Measurements from ENCODE around the gene NID2. TPM values are rescaled to one million over a fixed set of nuclear protein-coding genes. Genes with fewer than 3 reads are reported as not detected.

NID2 gene
- total and polyA plus RNA-seq, 10 of the 15 experiments (the other 5 are each of a cell fraction or from before 2014, with no cell fraction given): 0.04 to 0.49 (median 0.23) TPM; not detected in 3

DNA sequence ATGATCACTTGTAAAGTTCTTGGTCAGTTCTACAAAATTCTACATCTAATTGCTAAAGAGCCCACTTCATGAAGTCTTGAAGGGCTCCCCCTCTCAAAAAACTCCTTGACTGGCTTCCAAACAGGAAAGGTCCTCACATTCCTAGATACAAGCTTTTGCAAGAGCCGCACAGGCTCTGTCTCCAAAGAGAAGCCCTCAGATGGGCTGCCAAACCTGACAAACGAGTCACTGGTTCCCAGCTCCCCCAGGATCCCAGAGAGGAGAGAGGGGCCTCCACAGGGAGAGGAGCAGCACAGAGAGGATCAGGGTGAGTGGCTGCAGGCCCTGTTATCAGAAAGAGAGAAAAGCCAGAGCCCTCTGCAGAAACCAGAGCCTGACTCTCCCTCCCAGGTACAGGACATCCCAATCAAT, 5.8 kb downstream of the NID2 start:
- Histone ChIP-seq H3K27ac (ENCODE audit: control insufficient read depth, insufficient read depth) (no peak overlapping the region), H3K79me2 (ENCODE audit: control insufficient read depth, insufficient read depth, low read length) (no peaks in the 10 kb centered on the region), H3K27me3 (replicated peaks in 1 of 2; ENCODE audit: control insufficient read depth in 2 of 2, insufficient read depth in 2 of 2, low read length in 1 of 2) (peaks cover 3 to 9% of the 10 kb centered on the region in 2 experiments), H4K20me1 (ENCODE audit: control insufficient read depth, insufficient read depth) (no peaks in the 10 kb centered on the region), H3K4me3 (no peak overlapping the region), H3K4me1 (ENCODE audit: control insufficient read depth, insufficient read depth, low read length) (no peaks in the 10 kb centered on the region), H3K4me2 (ENCODE audit: control insufficient read depth, insufficient read depth) (no peak overlapping the region), H3K9ac (ENCODE audit: control insufficient read depth, insufficient read depth, low read length) (no peak overlapping the region), H3K9me3 (replicated peaks; ENCODE audit: control insufficient read depth, insufficient read depth, low read length) (no peaks in the 10 kb centered on the region), H2AFZ (ENCODE audit: control insufficient read depth, low read depth, low read length) (no peak overlapping the region), H3K36me3 (ENCODE audit: control insufficient read depth in 2 of 2, insufficient read depth in 2 of 2, low read length in 1 of 2) (no peaks in the 10 kb centered on the region; a peak in 1 of 4 replicates)
- FAIRE-seq (no peak), ATAC-seq (no peak), DNase-seq (ENCODE audit: low read depth, low spot score) (no peak)
- ChIA-PET POLR2A (no interaction called here), CTCF (no interaction called here), RAD21 (ENCODE audit: unreplicated experiment) (no interaction called here), SMC1A (ENCODE audit: uncharacterized antibody, unreplicated experiment) (interaction anchor here (1.7 kb wide), 1 partner anchor 8 kb away, joined by 9 read pairs; no protein-coding TSS in a partner anchor)
- intact Hi-C loops (cut with micrococcal nuclease; ENCODE audit: unreplicated experiment): no loop called here
- TF ChIP-seq BCL11A (IDR thresholded peaks at IDR 0.05; ENCODE audit: low read depth, low read length): no peak
- no peak for TF ChIP-seq RBBP5 (conservative IDR thresholded peaks at IDR 0.05)
- no peak for TF ChIP-seq ZNF274 (IDR thresholded peaks at IDR 0.05; ENCODE audit: insufficient read depth, insufficient read length)
- no peak for TF ChIP-seq TAF1 (IDR thresholded peaks at IDR 0.05; ENCODE audit: borderline replicate concordance, low read depth, low read length)
- no peak for TF ChIP-seq SIX5 (IDR thresholded peaks at IDR 0.05; ENCODE audit: low read depth, low read length, severe bottlenecking)
- TF ChIP-seq ZNF384 (IDR thresholded peaks at IDR 0.05; ENCODE audit: borderline replicate concordance, low read depth, low read length): no peak
- TF ChIP-seq PML (IDR thresholded peaks at IDR 0.05; ENCODE audit: low read length): no peak
- no peak for TF ChIP-seq MXI1 (IDR thresholded peaks at IDR 0.05; ENCODE audit: low read depth, low read length)
- 47% methylated on average over 2 of the region's 2 CpGs for WGBS (ENCODE audit: insufficient coverage, insufficient replicate concordance, low lambda C conversion rate, missing lambda C conversion rate)
- in situ Hi-C loops (cut with MboI): no loop called here
- no TSS peak for BruUV-seq (replicated peaks)

DNA sequence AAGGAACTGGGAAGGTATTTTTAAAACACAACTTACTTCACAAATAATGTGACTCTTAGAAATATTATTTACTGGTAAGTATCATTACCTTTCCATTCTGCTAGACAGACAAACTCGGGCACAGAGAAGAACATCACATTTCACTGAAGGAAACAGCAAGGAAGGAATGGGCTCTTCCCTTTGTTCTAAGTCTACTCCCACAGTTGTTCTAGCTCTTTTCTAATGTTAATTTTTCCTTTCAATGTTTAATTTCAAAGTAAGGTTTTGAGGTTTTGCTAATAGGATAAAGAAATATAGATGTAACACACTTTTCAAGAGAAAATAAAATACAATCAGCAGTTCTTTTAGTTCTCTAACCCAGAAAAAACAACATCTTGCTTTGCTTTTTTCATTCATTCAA, 7.0 kb downstream of the NID2 start:
- no peak overlapping the region for H2AFZ ChIP-seq (ENCODE audit: control insufficient read depth, low read depth, low read length)
- no peaks in the 10 kb centered on the region for H3K4me1 ChIP-seq (ENCODE audit: control insufficient read depth, insufficient read depth, low read length)
- H3K79me2 ChIP-seq (ENCODE audit: control insufficient read depth, insufficient read depth, low read length): no peaks in the 10 kb centered on the region
- peaks cover 0 to 3% of the 10 kb centered on the region in 2 experiments; a peak in 2 of 4 replicates for H3K27me3 ChIP-seq (replicated peaks in 1 of 2; ENCODE audit: control insufficient read depth in 2 of 2, insufficient read depth in 2 of 2, low read length in 1 of 2)
- intact Hi-C loops (cut with micrococcal nuclease; ENCODE audit: unreplicated experiment) (no loop called here), in situ Hi-C loops (cut with MboI) (no loop called here)
- no peak for FAIRE-seq
- no TSS peak for BruUV-seq (replicated peaks)
- no peaks in the 10 kb centered on the region for H4K20me1 ChIP-seq (ENCODE audit: control insufficient read depth, insufficient read depth)
- no peak overlapping the region for H3K27ac ChIP-seq (ENCODE audit: control insufficient read depth, insufficient read depth)
- SMC1A ChIA-PET (ENCODE audit: uncharacterized antibody, unreplicated experiment): interaction anchor here (1.7 kb wide), 1 partner anchor 9 kb away, joined by 9 read pairs; no protein-coding TSS in a partner anchor
- no peak for ATAC-seq
- no peak overlapping the region for H3K4me3 ChIP-seq
- POLR2A ChIA-PET: no interaction called here
- H3K9ac ChIP-seq (ENCODE audit: control insufficient read depth, insufficient read depth, low read length): no peak overlapping the region
- 0% methylated on average over 1 of the region's 1 CpG for WGBS (ENCODE audit: insufficient coverage, insufficient replicate concordance, low lambda C conversion rate, missing lambda C conversion rate)
- H3K36me3 ChIP-seq (ENCODE audit: control insufficient read depth in 2 of 2, insufficient read depth in 2 of 2, low read length in 1 of 2): no peaks in the 10 kb centered on the region; a peak in 1 of 4 replicates
- CTCF ChIA-PET: no interaction called here
- no peak overlapping the region for H3K4me2 ChIP-seq (ENCODE audit: control insufficient read depth, insufficient read depth)
- DNase-seq (ENCODE audit: low read depth, low spot score): no peak
- H3K9me3 ChIP-seq (replicated peaks; ENCODE audit: control insufficient read depth, insufficient read depth, low read length): no peaks in the 10 kb centered on the region
- RAD21 ChIA-PET (ENCODE audit: unreplicated experiment): no interaction called here
- TF ChIP-seq ZNF274 (IDR thresholded peaks at IDR 0.05; ENCODE audit: insufficient read depth, insufficient read length): no peak
- TF ChIP-seq, protein P1, sequence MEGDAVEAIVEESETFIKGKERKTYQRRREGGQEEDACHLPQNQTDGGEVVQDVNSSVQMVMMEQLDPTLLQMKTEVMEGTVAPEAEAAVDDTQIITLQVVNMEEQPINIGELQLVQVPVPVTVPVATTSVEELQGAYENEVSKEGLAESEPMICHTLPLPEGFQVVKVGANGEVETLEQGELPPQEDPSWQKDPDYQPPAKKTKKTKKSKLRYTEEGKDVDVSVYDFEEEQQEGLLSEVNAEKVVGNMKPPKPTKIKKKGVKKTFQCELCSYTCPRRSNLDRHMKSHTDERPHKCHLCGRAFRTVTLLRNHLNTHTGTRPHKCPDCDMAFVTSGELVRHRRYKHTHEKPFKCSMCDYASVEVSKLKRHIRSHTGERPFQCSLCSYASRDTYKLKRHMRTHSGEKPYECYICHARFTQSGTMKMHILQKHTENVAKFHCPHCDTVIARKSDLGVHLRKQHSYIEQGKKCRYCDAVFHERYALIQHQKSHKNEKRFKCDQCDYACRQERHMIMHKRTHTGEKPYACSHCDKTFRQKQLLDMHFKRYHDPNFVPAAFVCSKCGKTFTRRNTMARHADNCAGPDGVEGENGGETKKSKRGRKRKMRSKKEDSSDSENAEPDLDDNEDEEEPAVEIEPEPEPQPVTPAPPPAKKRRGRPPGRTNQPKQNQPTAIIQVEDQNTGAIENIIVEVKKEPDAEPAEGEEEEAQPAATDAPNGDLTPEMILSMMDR (IDR thresholded peaks at IDR 0.05 in 2 of 3, conservative IDR thresholded peaks at IDR 0.05 in 1 of 3; ENCODE audit: control insufficient read depth in 2 of 3, extremely low read depth in 1 of 3, insufficient read depth in 1 of 3, low read depth in 3 of 3, low read length in 3 of 3): no peak
- no peak for TF ChIP-seq SP1 (IDR thresholded peaks at IDR 0.05; ENCODE audit: low read depth, low read length)
- TF ChIP-seq SPI1 (IDR thresholded peaks at IDR 0.05; ENCODE audit: borderline replicate concordance, insufficient read depth, low read depth, low read length): no peak
- TF ChIP-seq, protein P2, sequence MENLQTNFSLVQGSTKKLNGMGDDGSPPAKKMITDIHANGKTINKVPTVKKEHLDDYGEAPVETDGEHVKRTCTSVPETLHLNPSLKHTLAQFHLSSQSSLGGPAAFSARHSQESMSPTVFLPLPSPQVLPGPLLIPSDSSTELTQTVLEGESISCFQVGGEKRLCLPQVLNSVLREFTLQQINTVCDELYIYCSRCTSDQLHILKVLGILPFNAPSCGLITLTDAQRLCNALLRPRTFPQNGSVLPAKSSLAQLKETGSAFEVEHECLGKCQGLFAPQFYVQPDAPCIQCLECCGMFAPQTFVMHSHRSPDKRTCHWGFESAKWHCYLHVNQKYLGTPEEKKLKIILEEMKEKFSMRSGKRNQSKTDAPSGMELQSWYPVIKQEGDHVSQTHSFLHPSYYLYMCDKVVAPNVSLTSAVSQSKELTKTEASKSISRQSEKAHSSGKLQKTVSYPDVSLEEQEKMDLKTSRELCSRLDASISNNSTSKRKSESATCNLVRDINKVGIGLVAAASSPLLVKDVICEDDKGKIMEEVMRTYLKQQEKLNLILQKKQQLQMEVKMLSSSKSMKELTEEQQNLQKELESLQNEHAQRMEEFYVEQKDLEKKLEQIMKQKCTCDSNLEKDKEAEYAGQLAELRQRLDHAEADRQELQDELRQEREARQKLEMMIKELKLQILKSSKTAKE (IDR thresholded peaks at IDR 0.05; ENCODE audit: low read depth, poor library complexity, severe bottlenecking): no peak
- no peak for TF ChIP-seq CREB1 (IDR thresholded peaks at IDR 0.05; ENCODE audit: low read depth)
- TF ChIP-seq TARDBP (IDR thresholded peaks at IDR 0.05; ENCODE audit: borderline replicate concordance): no peak
- TF ChIP-seq TAF1 (IDR thresholded peaks at IDR 0.05; ENCODE audit: borderline replicate concordance, low read depth, low read length): no peak
- no peak for TF ChIP-seq ETV6 (conservative IDR thresholded peaks at IDR 0.05 in 1 of 2, IDR thresholded peaks at IDR 0.05 in 1 of 2; ENCODE audit: borderline replicate concordance in 1 of 2, low read depth in 1 of 2)

Data from GM12878 (cell line).